22Rv1 (cell line): ENCODE data around the gene SLC23A2.

ENCODE experiments used
- CTCF ChIP-seq: fragments of 450-650 bp; IDR thresholded peaks from 2 replicates; pipeline ENCODE4 v1.5.1; 2017; ENCODE audit warnings: mild to moderate bottlenecking
- ZFX ChIP-seq: fragments of 450-650 bp; IDR thresholded peaks from 2 replicates; pipeline ENCODE4 v1.6.1; 2017; ENCODE audit warnings: antibody characterized with exemption, borderline replicate concordance

DNA sequence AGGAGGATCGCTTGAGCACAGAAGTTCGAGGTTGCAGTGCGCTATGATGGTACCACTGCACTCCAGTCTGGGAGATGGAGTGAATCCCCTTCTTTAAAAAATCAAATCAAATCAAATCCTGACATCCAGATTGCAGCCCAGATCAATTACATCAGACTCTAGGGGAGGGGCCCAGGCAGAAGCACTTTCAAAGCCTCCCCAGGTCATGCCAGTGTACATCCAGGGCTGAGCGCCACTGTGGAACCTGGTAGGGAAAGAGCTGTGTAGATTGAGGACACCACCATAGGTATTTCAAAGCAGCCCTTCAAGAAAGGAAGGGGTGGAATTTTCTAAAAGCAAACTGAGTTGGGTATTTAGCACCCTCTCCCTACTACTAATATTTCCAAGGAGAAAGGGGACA, 190.1 kb downstream of the SLC23A2 start:
- no peak for TF ChIP-seq CTCF
- no peak for TF ChIP-seq ZFX
